HG03520 (cell line): ENCODE data around the gene OR2T3.
A peak's percentile ranks its signal among the peaks of the same experiment; 100 is the strongest.
"Not testable (repeated sequence)": the region's sequence is repeated elsewhere in the genome, so short reads cannot be mapped to it uniquely, and the experiment has no call there.

ENCODE experiments used
- ATAC-seq: cut with Tn5 transposase; IDR thresholded peaks from one replicate; pipeline ENCODE4 v1.9.1; 2021; ENCODE audit warnings: mild to moderate bottlenecking, moderate library complexity; ENCODE audit not compliant: unreplicated experiment

The OR2T3 gene

DNA sequence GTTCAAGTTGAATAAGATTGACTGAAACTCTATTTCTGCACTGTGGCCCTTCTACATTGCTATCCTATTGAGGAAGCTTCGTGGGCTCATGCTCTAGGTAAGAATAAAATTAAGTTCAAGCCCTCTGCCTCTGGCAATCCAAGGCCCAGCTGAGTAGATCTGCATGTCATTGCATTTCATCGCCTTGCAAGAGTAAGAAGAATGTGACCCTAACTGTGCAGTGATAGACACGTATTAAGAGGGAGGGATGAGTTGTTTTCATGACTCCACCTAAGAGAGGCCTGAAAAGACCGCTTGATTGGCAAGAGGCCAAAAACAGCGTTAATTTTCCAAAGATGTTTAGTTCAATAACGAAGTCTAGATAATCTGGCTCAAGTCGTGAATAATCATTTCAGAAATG, 14.0 kb upstream of the OR2T3 start:
- ATAC-seq, result not testable (repeated sequence)

DNA sequence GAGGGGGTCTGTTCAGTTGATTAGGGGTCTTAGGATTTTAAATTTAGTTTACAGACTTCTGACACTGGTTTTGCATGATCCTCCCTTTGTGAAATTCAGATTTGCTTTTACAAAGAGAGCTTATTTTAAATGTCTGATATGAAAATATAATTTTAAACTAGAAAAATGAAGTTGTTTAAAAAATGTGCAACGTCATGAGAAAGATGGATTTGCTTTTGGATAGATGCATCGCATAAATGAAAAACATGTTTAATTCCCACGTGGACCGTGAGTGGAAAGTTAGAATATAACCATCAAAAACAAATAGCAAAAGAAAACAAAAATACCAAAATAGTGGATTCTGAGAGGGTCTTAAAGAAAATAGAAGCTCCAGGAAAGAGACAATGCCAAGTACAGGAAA, 2.0 kb upstream of the OR2T3 start:
- ATAC-seq, result no peak

DNA sequence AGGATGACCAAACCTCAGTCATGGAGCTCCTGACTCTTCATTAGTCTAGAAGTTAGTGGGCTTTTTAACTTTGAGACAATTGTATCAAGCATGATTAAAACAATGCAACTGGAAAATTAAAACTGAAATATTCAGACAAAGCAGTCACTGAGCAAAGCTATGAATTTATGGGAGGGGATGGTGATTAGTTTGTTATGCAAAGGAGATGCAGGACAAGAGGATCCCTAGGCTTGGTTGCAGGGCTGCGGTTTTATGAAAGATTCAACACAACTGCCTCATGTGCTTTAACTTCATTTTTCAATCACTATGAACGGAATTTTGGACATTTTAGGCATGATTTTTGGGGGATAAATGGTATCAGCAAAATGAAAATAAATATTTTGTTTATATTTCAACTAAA, 1.0 kb upstream of the OR2T3 start:
- ATAC-seq, result not testable (repeated sequence)

DNA sequence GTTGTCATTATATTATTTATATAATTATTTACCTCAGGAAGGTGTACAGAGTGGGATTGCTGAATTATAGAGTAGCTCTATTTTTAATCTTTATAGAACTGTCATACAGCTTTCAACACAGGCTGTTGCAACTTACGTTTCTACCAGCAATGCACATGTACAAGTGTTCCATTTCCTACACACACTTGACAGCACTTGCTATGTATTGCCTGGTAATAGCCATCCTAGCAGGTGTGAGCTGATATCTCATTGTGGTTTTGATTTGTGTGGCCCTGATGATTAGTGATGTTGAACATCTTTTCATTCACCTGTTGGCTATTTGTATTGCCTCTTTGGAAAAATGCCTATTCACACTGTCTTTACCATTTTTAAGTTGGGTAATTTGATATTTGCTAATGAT, 2.5 kb downstream of the OR2T3 start:
- not testable (repeated sequence) for ATAC-seq

DNA sequence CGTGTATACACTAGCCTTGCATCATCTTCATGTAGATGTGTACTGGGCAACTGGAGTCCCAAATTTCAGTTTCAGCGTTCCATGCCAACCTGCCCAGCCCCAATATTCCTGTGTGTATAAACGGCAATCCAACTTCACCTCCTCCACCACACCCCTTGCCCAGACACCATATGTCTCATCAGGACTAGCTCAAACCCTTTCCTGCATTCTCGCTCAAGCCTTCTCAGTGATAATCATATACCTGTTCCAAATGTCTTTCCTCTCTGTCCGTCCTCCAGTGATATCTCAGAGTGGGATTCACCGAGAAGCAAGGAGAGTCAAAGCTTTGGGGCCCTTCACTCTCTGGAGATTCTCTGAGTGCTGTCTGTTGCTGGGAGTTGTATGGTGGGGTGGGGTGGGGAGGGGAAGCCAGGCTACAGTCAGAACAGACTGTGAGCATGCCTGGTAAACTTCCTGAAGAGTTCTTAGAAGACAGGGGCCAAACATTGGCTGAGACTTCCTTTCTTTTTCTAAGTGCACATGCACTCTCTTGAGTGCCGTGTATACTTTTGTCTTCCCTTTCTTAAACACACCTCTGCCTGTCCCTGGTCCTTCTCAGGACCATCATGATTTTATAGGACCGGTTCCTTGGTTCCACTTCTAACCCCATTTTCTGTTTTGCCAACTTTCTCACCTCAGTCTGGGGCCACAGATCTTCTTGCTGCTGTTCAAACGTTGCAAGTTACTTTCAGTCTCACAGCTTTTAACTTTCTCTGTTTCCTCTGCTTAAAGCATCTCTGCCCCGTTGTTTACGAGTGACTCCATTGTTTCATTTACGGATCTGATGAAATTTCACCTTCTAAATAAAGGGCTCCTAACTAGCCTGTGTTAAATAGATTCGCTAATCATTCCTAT, 8.8 kb downstream of the OR2T3 start:
- peak; percentile 89 for ATAC-seq

DNA sequence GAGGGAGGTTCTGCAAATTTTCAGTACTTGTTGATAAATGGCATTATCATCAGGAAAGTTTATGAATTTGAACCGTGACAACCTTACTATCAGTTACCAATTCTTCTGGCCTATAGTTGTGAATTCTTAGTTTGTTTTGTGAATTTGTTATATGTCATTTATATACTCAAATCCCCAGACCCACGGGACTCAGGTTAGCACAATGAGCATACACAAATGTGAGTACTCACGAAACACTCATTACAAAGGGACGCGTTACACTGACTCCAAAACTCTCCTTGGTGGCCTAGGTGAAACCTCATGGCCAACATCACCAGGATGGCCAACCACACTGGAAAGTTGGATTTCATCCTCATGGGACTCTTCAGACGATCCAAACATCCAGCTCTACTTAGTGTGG, 15.1 kb downstream of the OR2T3 start, which contains the start of gene OR2T5:
Gene OR2T5, plus strand, starts transcription at position 301 of the 400 bp plus-strand sequence. Its CDS starts 0 bp downstream, at position 301.
- not testable (repeated sequence) for ATAC-seq

DNA sequence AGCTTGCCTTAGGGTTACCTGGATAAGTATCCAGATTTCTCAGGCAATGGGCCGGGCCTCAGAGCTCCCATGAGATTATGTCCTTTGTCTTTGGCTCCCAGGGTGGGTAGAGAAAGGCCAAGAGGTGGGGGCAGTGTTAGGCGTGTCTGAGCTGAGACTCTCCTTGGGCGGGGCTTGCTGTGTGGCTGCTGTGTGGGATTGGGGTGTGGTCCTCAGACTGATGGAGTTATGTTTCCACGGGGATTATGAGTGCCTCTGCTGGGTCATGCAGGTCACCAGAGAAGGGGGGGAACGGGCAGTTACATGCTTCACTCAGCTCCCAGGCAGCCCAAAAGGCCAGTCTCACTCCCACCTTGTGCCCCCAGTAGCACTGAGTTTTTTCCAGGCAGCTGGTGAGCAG, 23.5 kb downstream of the OR2T3 start:
- ATAC-seq, result not testable (repeated sequence)

DNA sequence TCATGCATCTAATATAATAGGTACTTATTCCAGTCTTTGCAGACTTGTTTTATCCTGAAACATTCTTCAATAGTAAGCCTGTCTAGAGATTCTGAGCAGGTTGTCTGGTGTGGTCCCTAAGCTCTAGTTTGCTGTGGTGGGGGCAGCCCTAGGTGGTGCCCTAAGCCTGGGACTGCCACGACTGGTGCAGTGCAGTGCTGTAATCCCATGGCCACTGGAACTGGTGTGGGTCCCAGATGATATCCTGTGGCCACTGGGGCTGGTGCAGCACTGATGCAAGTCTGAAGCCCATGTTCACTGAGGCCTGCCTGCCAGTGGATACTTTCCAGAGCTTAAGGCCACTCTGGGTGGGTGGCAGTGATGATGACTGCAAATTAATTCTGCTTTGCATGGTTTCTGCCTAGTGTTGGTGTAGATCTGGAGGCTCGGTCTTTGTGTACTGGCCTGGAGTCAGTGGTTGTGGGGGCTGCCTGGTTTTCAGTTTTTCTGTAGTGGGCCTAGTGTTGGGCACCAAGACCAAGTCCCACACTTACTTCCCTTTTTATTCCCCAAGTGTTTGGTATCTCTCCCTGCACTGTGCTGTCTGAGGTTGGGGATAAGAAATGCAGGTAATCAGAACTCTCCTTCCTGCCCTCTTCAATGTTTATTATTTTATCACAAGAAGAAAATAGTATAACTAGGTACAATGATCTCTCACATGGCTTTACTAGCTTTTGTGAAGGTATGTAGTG, 27.3 kb downstream of the OR2T3 start:
- ATAC-seq, result not testable (repeated sequence)

DNA sequence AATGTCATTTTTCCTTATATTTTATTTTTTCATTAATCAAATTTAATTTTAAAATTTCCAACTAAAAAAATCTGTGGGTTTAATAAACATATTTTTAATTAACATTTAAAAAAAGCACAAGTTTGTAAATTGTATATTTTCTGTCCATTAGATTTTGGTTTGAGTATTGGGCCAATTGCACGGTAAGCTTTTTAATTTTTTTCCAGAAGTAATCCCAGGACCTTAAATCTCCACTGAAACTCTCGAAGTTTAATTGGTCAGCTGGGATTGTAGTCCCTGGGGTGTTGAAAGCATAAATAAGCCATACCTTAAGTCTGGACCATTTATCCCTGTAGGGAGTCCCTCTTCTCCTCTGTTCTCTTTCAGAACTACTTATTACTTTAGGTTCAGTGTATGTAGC, 34.6 kb downstream of the OR2T3 start, which contains the start of gene OR2G6:
Gene OR2G6, plus strand, starts transcription at position 301 of the 400 bp plus-strand sequence. CDS start 13,574 bp downstream, outside the sequence.
- ATAC-seq, result not testable (repeated sequence)

DNA sequence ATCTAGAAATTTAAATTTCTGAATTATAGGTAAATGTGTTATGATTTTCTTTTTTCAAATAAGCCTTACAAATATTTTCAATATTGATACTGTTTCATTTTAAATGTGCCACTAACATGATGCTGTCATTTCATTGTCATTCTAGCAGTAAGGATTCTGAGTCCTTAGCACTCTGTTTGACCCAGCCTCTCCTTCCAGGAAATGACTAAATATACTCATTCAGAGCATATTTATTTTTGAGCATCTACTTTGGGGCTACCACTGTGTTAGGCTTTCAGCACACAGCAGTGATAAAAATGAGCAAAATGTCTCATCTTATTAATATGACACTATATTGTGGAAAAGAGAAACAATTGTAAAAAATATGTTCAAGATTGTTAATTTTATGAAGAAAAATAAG, 37.1 kb downstream of the OR2T3 start:
- not testable (repeated sequence) for ATAC-seq

DNA sequence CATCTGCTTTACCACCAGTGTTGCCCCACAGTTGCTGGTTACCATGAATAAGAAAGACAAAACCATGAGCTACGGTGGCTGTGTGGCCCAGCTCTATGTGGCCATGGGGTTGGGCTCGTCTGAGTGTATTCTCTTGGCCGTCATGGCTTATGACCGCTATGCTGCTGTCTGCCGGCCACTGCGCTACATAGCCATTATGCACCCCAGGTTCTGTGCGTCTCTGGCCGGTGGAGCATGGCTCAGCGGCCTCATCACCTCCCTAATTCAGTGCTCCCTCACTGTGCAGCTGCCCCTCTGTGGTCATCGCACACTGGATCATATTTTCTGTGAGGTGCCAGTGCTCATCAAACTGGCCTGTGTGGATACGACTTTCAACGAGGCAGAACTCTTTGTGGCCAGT, 48.7 kb downstream of the OR2T3 start:
- no peak for ATAC-seq
